B cell (primary cell): ENCODE data around the gene PPP6R1. TPM values are rescaled to one million over a fixed set of nuclear protein-coding genes. Genes with fewer than 3 reads are reported as not detected.

Source experiments
- ATAC-seq: fragments of 200-7000 bp; cut with Tn5 transposase; one replicate; pipeline ENCODE4 v1.10.0; 2021; ENCODE audit warnings: low read depth, mild to moderate bottlenecking, moderate number of reproducible peaks, moderate library complexity
- CTCF ChIA-PET: fragments of 350-600 bp; sonication (Branson Sonifier 250); formaldehyde crosslinking; loops from one replicate; lab custom pipeline; 2021; ENCODE audit warnings: antibody characterized with exemption, inconsistent platforms; lab: Charles Lee
- POLR2A ChIA-PET: fragments of 350-600 bp; sonication (Branson Sonifier 250); formaldehyde crosslinking; loops from one replicate; lab custom pipeline; 2021; ENCODE audit warnings: antibody characterized with exemption; lab: Charles Lee
- DNase-seq: peaks from one replicate; pipeline ENCODE4 v3.0.0; 2013
- H2AFZ ChIP-seq: 2 replicates; pipeline ENCODE4 v1.6.1; 2012; ENCODE audit warnings: mild to moderate bottlenecking, low read depth, low read length; ENCODE audit not compliant: insufficient read depth, poor library complexity, severe bottlenecking
- H3K27ac ChIP-seq, 2 donors: 1 replicate in 1 of 2; 2 replicates in 1 of 2; pipeline ENCODE4 v1.5.1; 2012 to 2013; ENCODE audit warnings: low read length in 2 of 2, mild to moderate bottlenecking in 2 of 2, moderate library complexity in 1 of 2
- H3K27me3 ChIP-seq, 4 experiments: fragments of 200-600 bp in 1 of 4; sonication (generic) in 1 of 4; replicated peaks in 1 of 4; 1 replicate in 2 of 4; 2 replicates in 2 of 4; pipeline versions ENCODE4 v1.6.1 to v1.7.0; 2013 to 2016; ENCODE audit warnings: low read length in 3 of 4, mild to moderate bottlenecking in 2 of 4, mixed read lengths in 1 of 4, moderate library complexity in 1 of 4; ENCODE audit not compliant: insufficient read depth in 4 of 4, control insufficient read depth in 3 of 4; ENCODE audit errors: control extremely low read depth in 1 of 4
- H3K36me3 ChIP-seq, 2 experiments: replicated peaks in 1 of 2; 1 replicate in 1 of 2; 2 replicates in 1 of 2; pipeline versions ENCODE4 v1.6.1 to v1.7.1; 2013; ENCODE audit warnings: low read length in 1 of 2; ENCODE audit not compliant: insufficient read depth in 2 of 2, control insufficient read depth in 1 of 2; ENCODE audit errors: control extremely low read depth in 1 of 2, extremely low read depth in 1 of 2
- H3K4me1 ChIP-seq, 2 donors: fragments of 200-600 bp in 1 of 2; sonication (generic) in 1 of 2; 1 replicate in 1 of 2; 2 replicates in 1 of 2; pipeline versions ENCODE4 v1.5.1 to v1.6.1; 2013 to 2017; ENCODE audit warnings: low read length in 2 of 2; ENCODE audit not compliant: control insufficient read depth in 2 of 2, insufficient read depth in 2 of 2
- H3K4me2 ChIP-seq: replicated peaks from 2 replicates; pipeline ENCODE3; 2012; ENCODE audit warnings: mild to moderate bottlenecking, low read depth, low read length; ENCODE audit not compliant: poor library complexity, severe bottlenecking
- H3K4me3 ChIP-seq, 5 experiments: fragments of 200-600 bp in 1 of 5; sonication (generic) in 1 of 5; 1 replicate in 3 of 5; 2 replicates in 2 of 5; pipeline versions ENCODE4 v1.5.1 to v1.7.0; 2011 to 2016; ENCODE audit warnings: low read length in 4 of 5, mild to moderate bottlenecking in 4 of 5, low read depth in 2 of 5, control low read depth in 1 of 5, moderate library complexity in 1 of 5; ENCODE audit not compliant: insufficient read depth in 1 of 5; ENCODE audit errors: control extremely low read depth in 1 of 5, extremely low read depth in 1 of 5
- H3K79me2 ChIP-seq: fragments of 200-600 bp; sonication (generic); one replicate; pipeline ENCODE4 v1.6.0; 2016; ENCODE audit warnings: low read length; ENCODE audit not compliant: control insufficient read depth, insufficient read depth
- H3K9ac ChIP-seq: fragments of 200-600 bp; sonication (generic); 2 replicates; pipeline ENCODE4 v1.6.1; 2017; ENCODE audit warnings: mild to moderate bottlenecking, low read length, moderate library complexity
- H3K9me3 ChIP-seq, 3 donors: one replicate each; pipeline versions ENCODE4 v1.6.1 to v1.7.1; 2013; ENCODE audit warnings: low read length in 2 of 3; ENCODE audit not compliant: control insufficient read depth in 2 of 3, insufficient read depth in 1 of 3; ENCODE audit errors: control extremely low read depth in 1 of 3
- H4K20me1 ChIP-seq: 2 replicates; pipeline ENCODE4 v1.6.0; 2012; ENCODE audit warnings: mild to moderate bottlenecking, low read length; ENCODE audit not compliant: insufficient read depth, control insufficient read depth, poor library complexity, severe bottlenecking
- H3K27ac Mint-ChIP-seq: one replicate; pipeline ENCODE4 v1.8.0; 2021; ENCODE audit warnings: mixed read lengths
- H3K27me3 Mint-ChIP-seq: one replicate; pipeline ENCODE4 v1.8.0; 2021; ENCODE audit warnings: mixed read lengths
- H3K4me1 Mint-ChIP-seq: one replicate; pipeline ENCODE4 v1.8.0; 2021; ENCODE audit warnings: mixed read lengths
- H3K4me3 Mint-ChIP-seq: one replicate; pipeline ENCODE4 v1.8.0; 2021; ENCODE audit warnings: mixed read lengths
- H3K9me3 Mint-ChIP-seq: one replicate; pipeline ENCODE4 v1.8.0; 2022; ENCODE audit warnings: mixed read lengths; ENCODE audit not compliant: insufficient read depth
- CTCF ChIP-seq: fragments of 200-600 bp; IDR thresholded peaks from one replicate; pipeline ENCODE4 v1.8.0; 2022; ENCODE audit warnings: antibody characterized with exemption, mild to moderate bottlenecking
- EZH2 ChIP-seq: IDR thresholded peaks from 2 replicates; pipeline ENCODE4 v1.6.1; 2012; ENCODE audit warnings: borderline replicate concordance, low read depth, mild to moderate bottlenecking, moderate library complexity, low read length; ENCODE audit not compliant: insufficient read depth, poor library complexity, severe bottlenecking
- WGBS: methylation state at CpG from one replicate; pipeline ENCODE4 v1.1.5; 2013; ENCODE audit warnings: missing lambda C conversion rate; ENCODE audit not compliant: insufficient coverage; 5-methylcytosine and 5-hydroxymethylcytosine counted together
- intact Hi-C: fragments of 100-400 bp; cut with micrococcal nuclease; formaldehyde crosslinking; loops from one replicate; pipeline ENCODE4 v1.10.0; 2022
- polyA plus RNA-seq: library from polyadenylated mRNA; depleted of rRNA; stranded (reverse); fragments of >200 nt; gene quantifications from 2 replicates; pipeline ENCODE4 v1.2.3, GENCODE V29; 2012
- total RNA-seq, 2 donors: library from RNA; stranded (reverse); fragments of 120-200 nt in 1 of 2; gene quantifications; 1 replicate in 1 of 2; 2 replicates in 1 of 2; pipeline versions ENCODE4 v1.2.3 to v1.2.4, GENCODE V29; 2013 to 2022

The PPP6R1 gene
- total and polyA plus RNA-seq, 2 donors (not counting 1 experiment from before 2014, with no cell fraction given): 122 to 193 TPM

DNA sequence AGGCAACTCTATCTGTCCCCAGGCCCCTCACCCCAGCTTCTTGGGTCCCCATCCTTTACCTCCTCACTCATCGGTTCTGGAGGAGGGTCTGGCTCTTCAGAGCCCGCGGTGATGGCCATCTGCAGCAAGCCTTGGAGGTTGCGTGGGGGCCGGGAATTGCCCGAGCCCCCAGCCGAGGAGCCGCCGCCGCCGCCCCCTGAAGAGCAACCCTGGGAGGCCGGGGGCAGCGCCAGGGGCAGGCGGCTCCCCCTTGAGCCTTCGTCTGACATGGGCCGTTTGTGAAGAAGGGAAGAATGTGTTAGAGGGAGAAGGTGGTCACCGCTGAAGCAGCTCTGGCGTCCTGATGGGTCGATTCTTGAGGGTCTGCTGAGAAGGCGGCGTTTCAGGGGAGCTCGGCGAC is 20.5 kb upstream of the PPP6R1 start:
- intact Hi-C loops: no loop called here
- peak overlapping the region; percentile 99 for H3K4me3 Mint-ChIP-seq
- peak overlapping the region; percentile 68 for H2AFZ ChIP-seq

More for the DNA sequence above, 20.5 kb upstream of the PPP6R1 start:
- peak overlapping the region; percentile 99 for H3K27ac Mint-ChIP-seq
- Histone ChIP-seq H3K4me2 (peak overlapping the region; percentile 77), H3K9me3 (peaks cover 0 to 4% (median 0%) of the 10 kb centered on the region in 3 donors), H3K79me2 (peaks cover 5% of the 10 kb centered on the region), H3K36me3 (peaks cover 0 to 10% of the 10 kb centered on the region in 2 experiments), H3K4me3 (peak overlapping the region; percentile 63 to 83 (median 71)), H3K9ac (peak overlapping the region; percentile 64), H3K4me1 (peaks cover 60 to 77% of the 10 kb centered on the region in 2 donors), H4K20me1 (peaks cover 15% of the 10 kb centered on the region), H3K27me3 (peaks cover 0 to 9% (median 3%) of the 10 kb centered on the region in 4 experiments), H3K27ac (peak overlapping the region; percentile 82 to 96)
- ChIA-PET POLR2A (interaction anchor here (0.6 to 4.5 kb wide), 4 partner anchors 20 to 355 kb away, joined by 3 to 44 read pairs (median 14); partner anchors contain the start of genes KMT5C and PPP6R1), CTCF (interaction anchor here (1.0 to 8.9 kb wide), 7 partner anchors 12 to 238 kb away, joined by 3 to 56 read pairs (median 5); partner anchors contain the start of gene TMEM238)
- peaks cover 7% of the 10 kb centered on the region for H3K27me3 Mint-ChIP-seq
- no peak for TF ChIP-seq EZH2
- no peak for TF ChIP-seq CTCF
- H3K9me3 Mint-ChIP-seq: no peaks in the 10 kb centered on the region
- ATAC-seq (no peak), DNase-seq (no peak)
- H3K4me1 Mint-ChIP-seq: peaks cover 73% of the 10 kb centered on the region
- WGBS: 23% methylated on average over 15 of the region's 23 CpGs
